ENCODE results near the gene CDK19.
"Not testable (repeated sequence)": the region's sequence is repeated elsewhere in the genome, so short reads cannot be mapped to it uniquely, and the experiment has no call there.

The CDK19 gene

DNA sequence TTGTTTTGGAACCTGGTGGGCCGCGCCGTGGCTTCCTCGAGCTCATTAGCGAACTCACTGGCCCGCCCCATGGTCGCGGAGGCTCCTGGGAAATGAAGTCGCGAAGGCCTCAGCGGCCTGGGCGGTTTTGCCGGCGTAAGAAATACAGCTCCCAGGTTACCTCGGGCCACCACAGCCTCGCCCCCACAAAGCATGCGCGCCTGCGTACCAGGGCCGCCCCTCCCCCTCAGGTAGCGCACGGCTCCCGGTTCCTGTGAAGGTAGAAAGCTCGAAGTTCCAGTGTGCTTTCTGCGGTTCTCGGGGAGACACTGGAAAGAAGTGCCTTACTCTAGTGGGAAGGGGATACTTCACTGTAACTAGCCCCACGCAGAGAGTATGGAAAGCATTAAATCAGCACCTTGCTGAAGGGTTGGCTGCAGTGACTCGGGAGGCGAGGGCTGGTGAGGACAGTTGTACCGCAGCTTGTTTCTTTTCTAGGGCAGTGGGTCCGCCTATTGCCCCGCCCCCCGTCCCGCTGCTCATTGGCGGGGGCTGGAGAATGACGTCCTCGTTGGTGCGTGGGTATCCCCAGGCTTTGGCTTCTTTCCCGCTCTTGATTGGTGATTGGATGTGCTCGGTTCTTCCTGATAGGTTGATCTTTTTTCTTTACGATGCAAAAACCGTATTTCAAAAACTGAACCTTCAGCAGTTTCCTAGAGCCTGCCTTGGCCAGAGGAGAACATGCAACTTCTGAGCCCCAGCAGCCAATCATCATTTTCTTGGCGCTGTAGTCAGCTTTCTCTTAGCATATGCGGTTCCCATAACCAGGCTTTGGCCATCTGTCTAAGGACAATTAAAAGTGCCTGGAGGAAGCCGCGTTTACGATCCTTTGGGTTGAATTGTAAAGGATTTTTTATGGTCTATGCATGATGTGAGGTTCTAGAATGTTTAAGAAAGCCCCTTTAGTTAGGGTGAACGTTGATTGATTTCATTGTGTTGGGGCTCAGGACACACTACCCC lies at the start of gene CDK19:
TSS of gene CDK19 (minus strand) at position 59 of the 999 bp plus-strand sequence. CDS start 333 bp downstream, outside the sequence.
- DNase-seq (ENCODE audit: low read depth in 3 of 3, low spot score in 1 of 3) = peak; percentile 94 to 96 (median 95)

DNA sequence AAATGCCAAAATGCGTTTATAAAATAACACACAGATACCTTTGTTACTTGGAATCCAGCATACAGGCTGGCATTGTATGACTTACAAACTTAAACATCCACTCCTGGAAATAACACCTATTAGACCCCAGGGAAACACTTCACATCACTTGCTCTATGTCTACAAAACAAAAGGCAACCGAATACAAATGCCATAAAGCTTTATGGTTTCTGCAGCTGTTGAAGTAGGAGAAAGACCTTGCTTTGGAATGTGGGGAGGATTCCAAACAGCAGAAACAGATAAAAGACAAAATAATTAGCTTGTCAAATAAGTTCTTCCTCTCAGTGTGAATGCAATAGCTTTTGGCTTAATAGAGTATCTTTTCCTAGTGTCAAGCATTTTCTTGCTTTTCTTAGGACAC lies 49.6 kb upstream of the CDK19 start:
- no peak for DNase-seq (ENCODE audit: low read depth in 3 of 3, low spot score in 1 of 3)

DNA sequence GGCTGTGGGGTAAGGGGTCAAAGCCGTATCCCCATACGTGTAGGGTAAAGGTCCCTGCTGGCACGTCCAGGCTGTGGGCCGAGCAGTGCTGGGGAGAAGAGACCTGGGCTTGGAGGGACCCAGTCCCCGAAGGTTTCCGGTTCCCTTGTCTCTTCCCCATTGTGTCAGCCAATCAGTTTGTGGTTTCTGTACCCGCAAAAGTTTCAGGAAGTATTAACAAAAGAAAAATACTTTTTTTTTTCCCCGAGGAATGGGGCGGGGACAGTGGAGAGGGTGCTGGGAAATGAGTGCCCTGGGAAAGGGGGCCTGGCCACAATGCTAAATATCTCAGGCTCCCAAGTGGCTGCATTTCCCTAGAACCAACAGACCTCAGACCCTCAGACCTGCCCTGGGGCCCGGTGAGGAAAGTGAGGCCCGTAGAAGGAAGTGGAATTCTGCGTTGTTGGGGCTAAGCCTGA lies 44.1 kb upstream of the CDK19 start:
- no peak for DNase-seq (ENCODE audit: low read depth in 3 of 3, low spot score in 1 of 3)

DNA sequence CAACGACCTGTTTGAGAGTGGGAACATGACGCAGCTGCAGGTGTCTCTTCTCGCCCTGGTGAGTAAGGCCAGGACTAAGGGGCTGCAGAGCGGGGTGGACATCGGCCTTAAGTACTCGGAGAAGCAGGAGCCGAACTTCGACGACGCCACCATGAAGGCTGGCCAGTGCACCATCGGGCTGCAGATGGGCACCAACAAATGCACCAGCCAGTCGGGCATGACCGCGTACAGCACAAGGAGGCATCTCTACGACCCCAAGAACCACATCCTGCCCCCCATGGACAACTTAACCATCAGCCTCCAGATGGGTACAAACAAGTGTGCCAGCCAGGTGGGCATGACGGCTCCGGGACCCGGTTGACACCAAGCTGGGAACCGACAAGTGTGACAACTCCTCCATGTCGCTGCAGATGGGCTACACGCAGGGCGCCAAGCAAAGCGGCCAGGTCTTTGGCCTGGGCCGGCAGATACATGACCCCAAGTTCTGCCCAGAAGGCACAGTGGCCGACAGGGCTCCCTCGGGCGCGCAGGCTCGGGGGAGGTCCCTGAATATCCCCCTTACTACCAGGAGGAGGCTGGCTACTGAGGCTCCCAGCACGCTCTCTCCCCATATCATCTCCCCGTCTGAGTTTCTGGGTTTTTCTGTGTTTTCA lies 43.4 kb upstream of the CDK19 start:
- no peak for DNase-seq (ENCODE audit: low read depth in 3 of 3, low spot score in 1 of 3)

DNA sequence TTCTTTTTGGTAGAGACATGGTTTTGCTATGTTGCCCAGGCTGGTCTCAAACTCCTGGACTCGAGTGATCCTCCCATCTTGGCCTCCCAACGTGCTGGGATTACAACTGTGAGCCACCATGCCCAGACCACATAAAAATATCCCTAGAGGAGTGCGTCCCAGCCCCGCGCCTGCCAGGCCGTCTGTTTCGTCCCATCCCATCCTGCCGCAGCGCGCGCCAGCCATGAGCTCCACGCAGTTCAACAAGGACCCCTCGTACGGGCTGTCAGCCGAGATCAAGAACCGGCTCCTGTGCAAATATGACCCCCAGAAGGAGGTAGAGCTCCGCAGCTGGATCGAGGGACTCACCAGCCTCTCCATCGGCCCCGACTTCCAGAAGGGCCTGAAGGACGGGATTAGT lies 42.7 kb upstream of the CDK19 start:
- no peak for DNase-seq (ENCODE audit: low read depth in 3 of 3, low spot score in 1 of 3)

DNA sequence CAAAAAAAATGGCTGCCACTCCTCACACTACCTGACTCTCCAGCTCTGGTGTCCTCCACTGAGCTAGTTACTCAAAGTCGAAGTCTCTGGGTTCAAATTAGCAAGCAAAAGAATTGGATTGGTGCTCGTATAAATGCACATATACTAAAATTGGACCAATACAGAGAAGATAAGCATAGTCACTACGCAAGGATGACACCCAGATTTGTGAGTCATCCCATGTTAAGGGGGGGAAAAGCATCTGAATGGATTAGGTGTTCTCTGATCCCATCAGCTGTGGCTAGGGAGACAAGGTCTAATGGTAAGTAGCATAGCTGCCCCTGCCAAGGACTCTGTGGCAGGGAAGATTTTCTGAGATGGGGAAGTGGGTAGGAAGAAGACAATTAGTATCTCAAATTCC lies 41.0 kb upstream of the CDK19 start:
- DNase-seq (ENCODE audit: low read depth in 3 of 3, low spot score in 1 of 3) = no peak

DNA sequence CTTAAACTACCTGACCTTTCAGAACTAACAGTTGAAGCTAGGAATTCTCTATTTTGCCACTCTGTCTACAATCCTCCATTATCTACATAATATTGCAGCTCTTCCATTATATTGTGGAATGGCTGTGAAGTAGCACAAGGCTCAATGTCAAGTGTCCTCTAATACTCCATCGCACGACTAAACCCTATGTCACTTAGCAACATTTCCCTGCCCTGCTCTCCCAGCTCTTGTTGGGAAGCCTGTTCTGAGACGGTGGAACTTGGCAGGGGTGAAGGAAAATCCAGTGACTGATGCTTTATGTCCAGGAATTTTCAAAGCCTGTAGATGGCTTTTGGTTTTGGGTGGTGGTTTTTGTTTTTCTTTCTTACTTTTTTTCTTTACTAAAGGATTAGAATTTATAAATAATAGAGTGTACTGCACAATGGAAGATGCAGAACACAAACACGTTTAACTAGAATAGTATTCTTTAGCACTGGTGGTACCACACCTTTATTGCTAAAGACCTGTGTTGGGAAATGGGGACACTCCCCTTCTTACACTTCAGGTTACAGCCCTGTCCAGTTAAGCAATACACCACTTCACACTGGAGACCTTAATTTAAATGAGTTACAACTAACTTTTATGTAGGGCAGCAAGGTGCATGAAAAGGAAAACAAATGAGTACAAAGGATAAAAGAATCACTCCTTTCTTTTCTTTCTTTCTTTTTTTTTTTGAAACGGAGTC lies 38.6 kb upstream of the CDK19 start:
- no peak for DNase-seq (ENCODE audit: low read depth in 3 of 3, low spot score in 1 of 3)

DNA sequence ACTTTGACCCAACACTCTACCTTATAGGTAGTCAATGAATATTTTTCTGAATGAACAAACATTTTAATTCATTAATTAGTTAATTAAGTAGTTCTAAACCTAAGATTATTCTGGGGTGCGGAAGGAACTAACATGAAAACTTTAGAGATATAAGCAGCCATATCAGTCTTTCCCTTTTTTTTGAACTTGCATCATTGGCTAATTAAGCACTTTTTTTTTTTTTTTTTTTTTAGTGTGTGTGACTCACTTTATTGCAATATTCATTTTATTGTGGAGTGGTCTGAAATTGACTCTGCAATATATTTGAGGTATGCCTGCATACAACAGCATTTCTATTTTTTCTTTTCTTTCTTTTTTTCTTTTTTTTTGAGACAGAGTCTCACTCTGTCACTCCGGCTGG lies 37.5 kb upstream of the CDK19 start:
- no peak for DNase-seq (ENCODE audit: low read depth in 3 of 3, low spot score in 1 of 3)

DNA sequence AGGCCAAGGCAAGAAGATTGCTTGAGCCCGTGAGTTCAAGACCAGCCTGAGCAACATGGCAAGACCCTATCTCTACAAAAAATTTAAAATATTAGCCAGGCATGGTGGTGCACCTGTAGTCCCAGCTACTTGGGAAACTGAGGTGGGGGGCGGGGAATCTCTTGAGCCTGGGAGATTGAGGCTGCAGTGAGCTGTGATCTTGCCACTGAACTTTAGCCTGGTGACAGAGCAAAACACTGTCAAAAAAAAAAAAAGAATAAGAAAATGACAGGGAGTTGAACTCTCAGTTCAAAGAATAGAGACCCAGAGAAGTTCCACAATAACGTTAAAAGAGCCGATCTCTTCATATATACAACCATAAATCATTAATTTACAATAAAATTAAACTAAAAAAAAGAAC lies 34.5 kb upstream of the CDK19 start:
- DNase-seq (ENCODE audit: low read depth in 3 of 3, low spot score in 1 of 3) = no peak

DNA sequence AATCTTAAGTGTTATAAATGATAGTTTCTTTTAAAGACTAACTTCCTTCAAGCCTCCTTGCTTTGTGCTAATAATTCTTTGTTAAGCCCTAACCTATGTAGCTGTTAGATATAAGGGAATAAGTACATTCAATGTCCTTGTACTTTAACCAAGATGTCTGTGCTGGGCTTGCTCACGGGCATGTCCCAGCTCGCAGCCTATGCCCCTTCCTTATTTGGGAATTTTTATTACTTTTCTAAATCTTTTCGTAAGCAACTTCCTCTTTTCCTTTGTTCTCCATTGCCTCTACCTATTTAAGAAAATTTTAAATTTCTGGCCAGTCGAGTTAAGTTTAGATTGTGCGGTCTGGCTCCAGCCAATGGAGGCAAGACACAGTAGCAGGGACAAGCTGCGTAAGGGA lies 26.0 kb upstream of the CDK19 start:
- no peak for DNase-seq (ENCODE audit: low read depth in 3 of 3, low spot score in 1 of 3)

DNA sequence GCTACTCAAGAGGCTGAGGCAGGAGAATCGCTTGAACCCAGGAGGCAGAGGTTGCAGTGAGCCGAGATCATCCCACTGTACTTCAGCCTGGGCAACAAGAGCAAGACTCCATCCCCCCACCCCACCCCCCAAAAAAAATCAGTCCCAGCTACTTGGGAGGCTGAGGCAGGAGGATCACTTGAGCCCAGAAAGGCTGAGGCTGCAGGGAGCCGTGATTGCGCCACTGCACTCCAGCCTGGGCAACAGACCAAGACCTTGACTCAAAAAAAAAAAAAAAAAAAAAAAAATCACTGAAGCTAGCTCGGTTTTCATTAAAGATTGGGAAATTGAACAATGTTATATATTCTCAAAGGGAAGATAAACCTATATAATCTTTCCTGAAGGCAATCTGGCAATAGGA lies 20.5 kb upstream of the CDK19 start:
- DNase-seq (ENCODE audit: low read depth in 3 of 3, low spot score in 1 of 3) = not testable (repeated sequence)

DNA sequence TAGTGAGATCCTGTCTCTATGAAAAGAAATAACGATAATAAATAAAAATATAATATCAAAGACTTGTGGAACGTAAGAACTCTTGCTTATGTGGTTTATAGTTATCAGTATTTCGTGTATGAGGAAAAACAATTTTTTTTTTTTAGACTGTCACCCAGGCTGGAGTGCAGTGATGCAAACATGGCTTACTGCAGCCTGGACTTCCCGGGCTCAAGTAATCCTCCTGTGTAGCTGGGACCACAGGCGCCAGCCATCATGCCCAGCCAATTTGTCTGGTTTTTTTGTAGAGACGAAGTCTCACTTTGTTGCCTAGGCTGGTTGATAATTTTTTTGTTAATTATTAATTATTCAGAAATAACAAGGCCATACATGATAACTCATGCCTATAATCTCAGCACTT lies 18.6 kb upstream of the CDK19 start:
- no peak for DNase-seq (ENCODE audit: low read depth in 3 of 3, low spot score in 1 of 3)

DNA sequence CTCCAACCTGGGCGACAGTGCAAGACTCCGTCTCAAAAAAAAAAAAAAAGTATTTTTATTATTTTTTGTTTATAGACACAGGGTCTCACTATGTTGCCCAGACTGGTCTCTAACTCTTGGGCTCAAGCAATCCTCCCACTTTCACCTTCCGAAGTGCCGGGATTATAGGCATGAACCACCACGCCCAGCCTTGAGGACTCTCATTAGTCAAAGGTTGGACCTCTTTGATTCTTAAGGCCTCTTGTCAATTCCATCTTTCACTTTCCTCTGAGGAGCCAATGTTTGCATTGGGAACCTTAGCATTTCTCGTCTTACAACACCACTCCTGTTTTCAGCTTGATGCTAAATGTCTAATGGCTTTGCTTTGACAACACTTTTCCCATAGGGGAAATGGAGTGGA lies 16.1 kb upstream of the CDK19 start:
- DNase-seq (ENCODE audit: low read depth in 3 of 3, low spot score in 1 of 3) = no peak

DNA sequence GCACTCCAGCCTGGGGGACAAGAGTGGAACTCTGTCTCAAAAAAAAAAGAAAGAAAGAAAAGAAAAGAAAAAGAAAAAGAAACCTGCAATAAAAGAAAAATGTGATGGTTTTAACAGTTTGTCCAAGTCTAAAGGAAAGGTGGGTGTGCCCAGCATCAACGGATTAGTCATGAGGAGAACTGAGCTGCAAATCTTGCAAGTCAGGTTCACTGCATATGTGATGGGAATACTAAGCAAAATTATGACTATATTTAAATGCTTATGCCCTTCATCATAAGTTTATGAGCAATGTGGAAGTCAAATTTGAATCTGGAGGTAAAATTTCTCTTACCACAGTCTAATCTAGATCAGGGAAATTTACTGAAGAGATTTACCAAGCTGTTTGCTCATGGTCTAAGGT lies 13.1 kb upstream of the CDK19 start:
- DNase-seq (ENCODE audit: low read depth in 3 of 3, low spot score in 1 of 3) = no peak

DNA sequence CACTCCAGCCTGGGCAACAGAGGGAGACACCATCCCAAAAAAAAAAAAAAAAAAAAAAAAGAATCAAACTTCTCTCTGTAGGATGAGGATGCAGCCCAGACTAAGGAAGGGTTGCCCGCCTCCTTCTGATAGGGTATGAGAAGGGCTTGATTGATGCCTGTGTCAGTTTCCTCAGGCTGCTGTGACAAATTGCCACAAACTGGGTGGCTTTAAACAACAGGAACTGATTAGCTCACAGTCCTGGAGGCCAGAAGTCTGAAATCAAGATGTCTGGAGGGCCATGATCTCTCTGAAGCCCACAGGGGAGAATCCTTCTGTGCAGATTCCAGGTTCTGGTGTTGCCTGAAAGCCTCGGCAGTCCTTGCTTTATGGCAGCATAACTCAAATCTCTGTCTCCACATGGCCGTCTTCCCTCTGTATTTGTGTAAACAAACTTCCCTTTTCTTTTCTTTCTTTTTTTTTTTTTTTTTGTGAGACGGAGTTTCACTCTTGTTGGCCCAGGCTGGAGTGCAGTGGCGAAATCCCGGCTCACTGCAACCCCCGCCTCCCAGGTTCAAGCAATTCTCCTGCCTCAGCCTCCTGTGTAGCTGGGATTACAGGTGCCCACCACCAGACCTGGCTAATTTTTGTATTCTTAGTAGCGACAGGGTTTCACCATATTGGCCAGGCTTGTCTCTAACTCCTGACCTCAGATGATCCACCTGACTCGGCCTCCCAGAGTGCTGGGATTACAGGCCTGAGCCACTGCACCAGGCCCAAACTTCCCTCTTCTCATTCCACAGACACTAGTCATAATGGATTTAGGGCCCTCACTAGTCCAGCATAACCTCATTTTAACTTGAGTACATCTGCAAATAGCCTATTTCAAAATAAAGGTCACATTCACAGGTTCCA lies 11.2 kb upstream of the CDK19 start:
- no peak for DNase-seq (ENCODE audit: low read depth in 3 of 3, low spot score in 1 of 3)

DNA sequence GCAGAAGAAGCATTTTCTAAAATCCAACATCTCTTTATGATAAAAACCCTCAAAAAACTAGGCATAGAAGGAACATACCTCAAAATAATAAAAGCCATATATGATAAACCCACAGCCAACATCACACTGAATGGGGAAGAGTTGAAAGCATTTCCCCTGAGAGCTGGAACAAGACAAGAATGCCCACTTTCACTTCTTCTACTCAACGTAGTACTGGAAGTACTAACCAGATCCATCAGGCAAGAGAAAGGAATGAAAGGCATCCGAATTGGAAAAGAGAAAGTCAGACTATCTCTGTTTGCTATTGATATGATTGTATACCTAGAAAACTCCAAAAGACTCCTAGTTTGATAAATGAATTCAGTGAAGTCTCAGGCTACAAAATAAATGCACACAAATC lies 7.9 kb upstream of the CDK19 start:
- no peak for DNase-seq (ENCODE audit: low read depth in 3 of 3, low spot score in 1 of 3)

DNA sequence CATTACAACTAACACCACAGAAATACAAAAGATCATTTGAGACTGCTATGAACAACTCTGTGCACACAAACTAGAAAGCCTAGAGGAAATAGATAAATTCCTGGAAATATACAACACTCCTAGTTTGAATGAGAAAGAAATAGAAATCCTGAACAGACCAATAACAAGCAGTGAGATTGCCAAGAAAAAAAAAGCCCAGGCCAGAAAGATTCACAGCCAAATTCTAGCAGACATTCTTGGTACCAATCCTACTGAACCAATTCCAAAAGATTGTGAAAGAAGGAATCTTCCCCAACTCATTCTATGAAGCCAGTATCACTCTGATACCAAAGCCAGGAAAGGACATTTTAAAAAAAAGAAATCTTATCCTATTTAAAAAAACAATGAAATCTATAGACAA lies 7.0 kb upstream of the CDK19 start:
- no peak for DNase-seq (ENCODE audit: low read depth in 3 of 3, low spot score in 1 of 3)

DNA sequence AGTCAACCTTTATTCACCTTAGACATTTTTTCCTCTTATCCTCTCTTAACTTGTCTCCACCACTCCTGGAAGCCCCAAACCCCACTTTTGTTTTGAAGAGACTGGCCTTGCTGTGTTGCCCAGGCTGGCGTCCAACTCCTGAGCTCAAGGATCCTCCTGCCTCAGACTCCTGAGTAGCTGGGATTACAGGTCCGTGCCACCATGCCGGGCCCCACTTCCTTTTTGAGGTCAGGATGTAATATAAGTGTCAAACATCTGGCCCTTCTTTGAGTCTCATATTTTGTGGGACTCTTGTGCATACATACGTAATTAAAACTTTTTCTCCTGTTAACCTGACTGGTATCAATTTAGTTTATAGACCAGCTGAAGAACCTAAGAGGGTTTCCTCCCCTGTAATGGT lies 1.4 kb upstream of the CDK19 start:
- DNase-seq (ENCODE audit: low read depth in 3 of 3, low spot score in 1 of 3) = no peak

DNA sequence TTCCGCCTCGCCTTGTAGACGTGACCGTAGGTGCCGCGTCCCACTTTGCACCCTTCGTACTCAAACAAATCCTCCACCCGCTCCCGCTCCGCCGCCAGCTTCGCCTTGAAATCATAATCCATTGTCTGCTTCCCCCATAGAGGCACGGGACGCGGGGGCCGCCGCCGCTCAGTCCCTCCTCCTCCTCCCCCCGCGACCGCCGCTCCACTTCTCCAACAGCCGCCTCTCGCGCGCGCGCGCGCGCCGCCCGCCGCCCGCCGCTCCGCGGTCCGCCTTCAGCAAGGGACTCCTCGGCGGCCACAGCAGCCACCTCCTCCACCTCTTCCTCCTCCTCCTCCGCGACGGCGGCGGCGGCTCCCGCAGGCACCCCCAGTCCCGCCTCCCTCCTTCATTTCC lies 256 bp downstream of the CDK19 start:
- no peak for DNase-seq (ENCODE audit: low read depth in 3 of 3, low spot score in 1 of 3)

DNA sequence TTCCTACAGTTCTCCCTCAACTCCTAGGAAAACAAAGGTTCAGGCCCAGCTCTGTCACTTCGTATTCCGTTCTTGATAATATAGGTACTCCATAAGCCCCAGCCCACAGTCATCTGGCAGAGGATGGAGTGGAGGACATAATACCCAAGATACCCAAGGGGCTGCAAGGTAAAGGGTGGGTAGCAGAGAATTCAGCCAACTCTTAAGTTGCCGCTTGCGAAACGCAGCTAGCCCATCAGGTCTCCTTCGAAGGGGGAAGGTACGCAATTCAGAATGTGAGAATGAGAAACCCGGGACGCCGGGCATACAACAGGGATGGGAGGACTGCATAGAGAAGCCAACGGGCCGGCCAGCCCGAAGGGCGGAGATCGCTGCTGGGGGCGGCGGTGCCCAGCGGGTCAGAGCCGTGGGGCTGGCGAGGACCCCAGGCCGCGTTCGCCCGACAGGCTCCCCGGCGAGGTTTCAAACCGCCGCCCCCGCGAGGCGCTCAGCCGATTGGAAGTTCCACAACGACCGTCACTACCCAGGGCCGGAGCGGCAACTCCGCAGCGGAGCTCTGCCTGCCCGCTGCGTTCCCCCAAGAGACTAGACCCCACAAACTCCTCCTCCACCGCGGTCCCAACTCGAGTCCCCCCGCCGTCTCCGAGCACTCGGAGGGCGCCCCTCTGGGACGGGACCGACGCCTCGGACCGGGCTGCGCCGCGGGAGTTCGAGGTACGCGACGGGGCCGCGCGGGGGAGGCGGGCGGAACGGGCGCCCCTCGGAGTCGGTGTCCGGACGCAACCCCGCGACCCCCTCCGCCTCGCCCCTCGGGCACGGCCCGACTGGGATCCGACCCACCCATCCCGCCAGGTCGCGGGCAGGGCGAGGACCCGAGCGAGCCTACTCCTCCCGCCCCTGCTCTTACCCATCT lies 911 bp downstream of the CDK19 start:
- DNase-seq (ENCODE audit: low read depth in 3 of 3, low spot score in 1 of 3) = peak in 2 of 3 donors; percentile 13 to 39

All from stimulated activated CD4-positive, alpha-beta T cell treated with anti-CD3 and anti-CD28 coated beads, TNF-alpha, amount 100 ng/mL, for 1 hour (primary cell).